GM21717 (cell line): Measurements from ENCODE around the gene ZFP36L1.
A peak's percentile ranks its signal among the peaks of the same experiment; 100 is the strongest.

Source experiments
- ATAC-seq: cut with Tn5 transposase; IDR thresholded peaks from one replicate; pipeline ENCODE4 v1.9.1; 2021; ENCODE audit warnings: mild to moderate bottlenecking, moderate library complexity; ENCODE audit not compliant: unreplicated experiment

Gene ZFP36L1

DNA sequence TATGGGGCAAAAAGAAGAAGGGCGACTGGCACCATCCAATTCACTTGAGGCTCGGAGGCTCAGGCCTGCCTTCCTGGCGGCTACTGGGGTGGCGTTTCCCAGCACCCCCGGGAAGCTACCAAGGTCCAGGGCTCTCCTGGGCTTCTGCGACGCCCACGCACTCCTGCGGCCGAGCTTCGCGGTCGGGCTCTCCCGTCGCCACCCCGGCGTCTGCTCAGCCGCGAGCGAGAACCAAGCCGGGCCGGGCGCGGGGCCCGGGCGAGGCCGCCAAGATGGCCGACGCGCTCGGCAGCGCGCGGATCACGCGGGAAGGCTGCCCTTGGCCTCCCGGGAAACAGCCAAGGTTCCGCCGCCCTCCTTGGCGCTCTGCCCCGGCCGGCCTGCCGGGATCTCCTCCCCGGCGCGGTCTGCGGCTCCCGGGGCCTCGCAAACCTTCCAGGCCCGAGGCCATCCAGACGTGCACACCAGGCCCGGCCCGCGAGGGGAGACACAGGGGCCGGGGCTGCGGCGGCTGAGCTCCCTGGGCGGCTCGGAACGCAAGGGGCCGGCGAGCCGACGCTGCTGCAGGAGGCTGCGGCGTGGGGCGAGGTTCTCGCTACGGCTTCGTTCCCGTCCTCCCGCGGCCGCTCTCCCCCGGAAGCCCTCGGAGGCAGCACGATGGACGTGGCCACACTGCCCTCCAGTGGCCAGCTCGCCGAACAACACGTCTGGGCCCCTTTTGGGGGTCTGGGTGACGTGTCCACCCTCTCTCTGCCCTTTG is 23.5 kb upstream of the ZFP36L1 start:
- ATAC-seq: peak; percentile 32

DNA sequence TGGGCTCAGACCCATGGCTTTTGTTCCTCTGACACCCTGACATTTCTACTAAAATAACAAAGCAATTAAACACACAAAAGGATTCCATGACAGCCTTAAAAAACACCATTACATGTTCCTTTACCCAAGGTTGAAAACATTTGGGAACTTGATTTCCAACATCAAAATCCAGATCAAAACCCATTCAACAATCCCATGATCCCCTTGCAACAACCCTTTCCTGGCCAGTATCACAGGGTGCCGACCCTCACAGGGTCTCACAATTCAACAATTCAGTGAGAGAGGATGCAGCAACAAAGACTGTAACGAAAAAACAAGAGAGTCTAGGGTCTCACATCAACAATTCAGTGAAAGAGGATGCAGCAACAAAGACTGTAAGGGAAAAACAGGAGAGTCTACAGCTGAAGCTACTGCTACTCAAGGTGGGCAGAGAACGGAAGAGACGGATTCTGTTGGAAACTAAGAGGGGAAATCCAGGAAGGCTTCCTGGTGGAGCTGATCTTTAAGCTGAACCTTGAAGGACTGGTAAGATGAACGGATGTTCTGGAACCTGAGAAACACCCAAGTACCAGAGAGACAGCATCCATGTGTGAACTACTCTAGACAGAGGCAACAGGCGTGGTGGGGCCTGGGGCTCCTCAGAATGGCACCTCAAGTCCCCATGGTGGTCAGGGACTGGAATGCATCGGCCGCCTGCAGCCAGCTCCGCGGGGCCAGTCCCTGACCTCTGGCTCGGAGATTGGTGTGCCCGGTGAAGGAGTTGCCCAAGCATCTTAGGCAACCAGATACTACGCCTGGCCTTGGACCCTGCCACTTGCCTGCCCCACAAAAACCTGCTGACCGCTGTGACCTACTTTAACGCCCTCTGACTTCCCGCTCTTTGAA is 22.7 kb upstream of the ZFP36L1 start:
- no peak for ATAC-seq

GRCh38 chr14:68814539-68815297 is 21.9 kb upstream of the ZFP36L1 start:
- ATAC-seq: peak; percentile 31

DNA sequence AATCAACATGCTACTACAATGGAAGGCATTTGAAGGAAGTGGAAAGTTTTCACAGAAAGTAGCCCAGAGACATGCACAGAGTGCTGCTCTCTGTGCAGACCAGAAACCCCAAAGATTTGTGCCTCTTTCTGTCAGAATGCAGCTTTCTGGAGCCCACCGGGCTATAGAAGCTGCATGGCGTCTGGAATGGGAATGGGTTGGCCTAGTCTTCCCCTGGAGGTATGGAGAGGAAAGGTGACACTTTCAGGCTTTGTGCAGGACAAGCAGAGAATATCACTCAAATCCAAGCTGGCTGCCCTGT is 21.3 kb upstream of the ZFP36L1 start:
- ATAC-seq: no peak

DNA sequence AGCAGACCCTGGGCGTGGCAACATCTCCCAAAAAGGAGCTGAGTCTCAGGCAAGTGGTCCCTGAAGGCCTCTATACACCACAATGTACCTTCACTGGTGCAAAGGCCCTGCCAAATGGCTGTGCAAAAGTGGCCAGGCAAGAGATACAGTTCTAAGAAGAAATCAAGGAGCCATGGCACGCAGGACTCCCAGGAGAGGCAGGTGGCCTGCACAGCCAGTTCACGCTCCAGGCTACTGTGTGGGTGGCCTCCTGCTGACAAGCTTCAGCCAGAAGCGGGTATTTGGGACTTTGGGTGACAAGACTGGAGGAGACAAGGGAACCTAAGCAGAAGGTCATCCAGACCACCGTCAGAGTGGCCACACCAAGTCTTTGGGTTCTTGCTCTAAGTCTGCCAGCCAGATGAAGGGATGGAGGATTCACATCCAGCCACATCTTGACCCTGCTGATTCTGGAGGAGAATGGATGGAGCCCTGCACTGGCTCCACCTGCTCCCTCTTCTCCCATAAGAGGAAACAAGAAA is 20.5 kb upstream of the ZFP36L1 start:
- ATAC-seq: no peak

GRCh38 chr14:68811171-68811570 is 18.3 kb upstream of the ZFP36L1 start:
- ATAC-seq: no peak

DNA sequence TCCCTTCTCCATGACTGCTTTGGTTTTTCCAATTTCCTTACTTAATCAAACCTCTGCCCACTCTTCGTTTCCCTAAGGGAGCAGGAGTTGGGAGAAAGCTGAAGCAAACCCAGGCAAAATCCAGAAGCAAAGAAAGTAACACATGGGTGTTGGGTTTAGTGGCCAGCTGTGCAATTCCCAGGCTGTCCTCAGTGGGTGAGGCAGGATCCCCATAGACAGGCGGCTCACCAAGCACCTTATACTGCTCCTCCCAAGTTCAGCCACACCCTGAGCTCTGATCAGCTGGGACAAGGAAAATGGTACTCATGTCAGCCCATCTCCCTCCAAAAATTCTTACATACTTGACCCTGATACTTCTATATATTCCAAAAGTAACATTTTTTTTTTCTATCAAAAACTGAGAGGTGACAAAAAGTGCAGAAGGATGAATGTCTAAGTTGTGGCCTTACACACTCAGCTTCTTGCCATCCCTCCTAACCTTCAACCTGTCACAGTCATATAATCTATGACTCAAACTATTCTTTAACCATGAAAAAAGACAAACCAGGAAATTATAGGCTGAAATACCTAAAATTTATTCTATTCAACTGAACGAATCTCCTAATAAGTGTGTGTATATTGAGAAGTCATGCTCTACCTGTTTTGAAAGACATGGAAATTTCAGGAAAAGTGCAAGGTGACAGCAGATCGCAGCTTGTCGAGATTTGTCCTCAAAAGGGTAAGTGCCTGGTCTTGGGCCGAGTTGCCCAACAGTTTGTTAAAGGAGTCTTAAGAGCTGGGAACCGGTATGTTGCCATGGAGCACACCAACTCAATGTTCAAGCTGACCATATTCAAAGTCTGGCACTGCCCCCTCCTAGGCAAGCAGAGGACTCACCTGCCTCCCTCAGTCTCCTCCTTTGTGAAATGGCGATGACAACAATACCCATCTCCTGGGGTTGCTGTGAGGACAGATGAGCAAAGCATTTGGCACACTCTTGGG is 17.6 kb upstream of the ZFP36L1 start:
- ATAC-seq: no peak

DNA sequence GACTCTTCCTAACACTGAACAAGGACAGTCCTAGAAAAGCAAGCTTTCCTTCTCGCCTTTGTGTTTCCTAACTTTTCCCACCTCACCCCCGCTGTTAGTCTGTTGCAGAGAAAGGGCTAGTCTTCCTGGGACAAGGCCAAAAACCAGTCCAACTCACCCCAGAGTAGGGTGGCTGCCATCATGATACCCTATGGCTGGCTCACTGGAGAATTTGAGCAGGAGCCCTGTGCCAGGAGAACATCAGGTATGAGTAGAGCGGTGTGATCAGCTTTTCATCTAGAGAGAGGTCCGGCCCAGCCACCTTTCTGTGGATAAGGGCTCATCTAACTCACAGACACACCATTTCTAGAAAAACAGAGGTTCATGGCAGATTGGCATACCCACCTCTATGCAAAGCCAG is 16.7 kb upstream of the ZFP36L1 start:
- ATAC-seq: no peak

GRCh38 chr14:68808696-68809480 is 16.0 kb upstream of the ZFP36L1 start:
- no peak for ATAC-seq

DNA sequence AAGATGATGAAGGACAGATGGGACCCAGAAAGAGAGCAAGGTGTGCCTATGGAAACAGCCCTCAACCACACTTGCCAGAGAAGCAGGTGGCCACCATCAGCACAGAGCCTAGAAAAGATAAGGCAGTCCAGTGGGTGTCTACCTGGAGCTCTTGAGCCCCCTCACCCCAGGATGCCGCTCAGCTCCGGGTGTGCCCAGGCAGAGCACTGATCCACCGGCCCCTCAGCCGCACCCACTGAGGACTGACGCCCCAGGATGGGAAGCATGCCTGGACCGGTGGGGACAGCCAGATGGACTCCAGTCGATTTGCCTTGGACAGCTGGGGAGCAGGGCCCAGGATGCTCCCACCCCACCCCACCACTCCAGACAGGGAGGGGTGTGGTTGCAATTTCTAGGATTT is 15.1 kb upstream of the ZFP36L1 start:
- no peak for ATAC-seq

DNA sequence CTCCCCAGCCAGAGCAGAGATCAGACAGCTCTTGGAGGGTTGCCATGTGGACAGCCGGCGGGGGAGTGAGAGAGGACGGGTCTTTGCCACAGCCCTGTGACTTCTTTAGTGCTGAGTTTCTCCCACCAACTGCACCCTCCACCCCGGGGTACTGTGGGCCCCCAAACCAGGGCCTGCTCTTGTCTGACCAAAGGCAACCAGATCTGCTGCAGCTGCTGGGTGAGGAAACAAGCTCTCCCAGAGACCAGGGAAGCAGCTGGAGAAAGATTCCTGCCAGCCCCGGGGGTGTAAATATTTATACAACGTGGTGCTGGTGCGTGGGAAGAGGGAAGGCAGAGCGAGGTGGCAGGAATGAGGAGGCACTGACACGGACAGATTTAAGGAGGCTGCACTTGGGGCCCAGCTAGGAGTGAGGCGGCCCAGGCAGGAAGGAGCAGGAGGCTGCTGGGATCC is 14.3 kb upstream of the ZFP36L1 start:
- no peak for ATAC-seq

DNA sequence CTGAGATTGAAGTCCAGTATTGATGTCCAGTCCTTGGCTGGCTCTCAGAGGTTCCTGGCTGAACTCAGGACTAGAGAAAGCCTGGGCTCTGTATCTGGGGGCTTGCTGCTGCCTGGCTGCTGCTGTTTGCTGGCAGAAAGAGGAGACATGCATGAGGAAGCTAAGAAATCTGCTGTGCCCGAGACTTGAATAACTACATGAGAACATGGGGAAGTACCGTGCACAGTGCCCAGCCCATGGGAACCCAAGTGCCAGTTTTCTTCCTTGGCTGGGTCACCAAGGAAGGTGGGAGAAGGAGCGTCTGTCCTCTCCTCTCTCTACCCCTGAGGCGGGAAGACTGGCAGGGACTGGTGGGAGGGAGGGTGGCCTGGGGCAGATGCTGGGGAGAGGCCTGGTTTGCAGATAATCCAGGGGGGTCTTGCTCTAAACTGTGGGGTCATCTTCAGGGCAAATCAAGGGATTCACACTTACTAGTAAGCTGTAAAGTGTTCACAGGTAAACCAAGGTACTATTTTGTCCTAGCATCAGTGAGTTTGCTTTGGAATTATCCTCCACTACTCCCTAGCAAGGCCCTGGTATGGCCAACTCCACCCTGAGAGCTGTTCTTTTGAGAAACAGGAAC is 13.8 kb upstream of the ZFP36L1 start:
- ATAC-seq: no peak

DNA sequence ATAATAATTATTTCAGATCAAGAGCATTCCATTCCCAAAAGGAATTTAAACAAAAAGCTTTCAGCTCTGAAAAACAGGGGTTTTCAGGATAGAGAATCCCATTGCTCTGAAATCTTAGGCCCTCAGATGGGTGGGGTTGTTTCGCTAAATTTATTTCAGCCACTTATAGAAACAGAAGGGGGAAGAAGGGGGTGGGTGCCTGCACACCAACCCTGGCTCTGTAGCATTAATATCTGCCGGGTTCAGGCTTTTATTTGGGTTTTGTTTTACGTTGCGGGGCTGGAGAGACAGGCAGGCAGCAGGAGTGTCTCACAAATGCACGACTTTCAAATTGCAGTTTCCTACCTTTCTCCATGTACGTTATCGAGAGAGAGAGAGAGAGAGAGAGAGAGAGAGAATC is 12.5 kb upstream of the ZFP36L1 start:
- ATAC-seq: no peak

DNA sequence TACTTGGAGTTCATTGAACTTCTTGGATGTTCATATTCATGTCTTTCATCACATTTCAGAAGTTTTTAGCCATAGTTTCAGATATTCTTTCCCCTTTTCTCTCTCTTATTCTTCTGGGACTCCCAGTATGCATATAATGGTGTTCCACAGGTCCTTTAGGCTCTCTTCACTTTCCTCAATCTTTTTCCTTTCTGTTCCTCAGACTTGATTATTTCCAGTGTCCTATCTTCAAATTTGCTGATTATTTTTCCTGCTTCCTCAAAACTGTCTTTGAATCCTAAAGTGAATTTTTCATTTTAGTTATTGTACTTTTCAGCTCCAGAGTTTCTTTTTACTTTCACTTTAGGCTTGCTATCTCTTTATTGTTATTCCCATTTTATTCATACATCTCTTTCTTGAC is 8.8 kb upstream of the ZFP36L1 start:
- no peak for ATAC-seq

DNA sequence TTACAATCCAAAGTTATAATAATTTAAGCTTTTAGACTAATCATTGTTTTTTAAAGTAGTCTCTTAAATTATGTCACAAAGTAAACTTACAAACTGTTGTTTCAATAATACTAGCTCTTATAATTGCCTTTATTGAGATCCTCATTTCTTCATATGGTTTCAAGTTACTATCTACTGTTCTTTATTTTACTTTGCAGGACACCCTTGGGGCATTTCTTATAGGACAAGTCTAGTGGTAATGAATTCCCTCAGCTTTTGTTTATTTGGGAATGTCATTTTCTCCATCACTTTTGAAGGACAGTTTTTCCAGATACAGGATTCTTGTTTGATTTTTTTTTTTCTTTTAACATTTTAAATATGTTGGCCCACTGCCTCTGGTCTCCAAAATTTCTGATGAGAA is 8.1 kb upstream of the ZFP36L1 start:
- no peak for ATAC-seq

GRCh38 chr14:68800390-68800789 is 7.5 kb upstream of the ZFP36L1 start:
- ATAC-seq: no peak

DNA sequence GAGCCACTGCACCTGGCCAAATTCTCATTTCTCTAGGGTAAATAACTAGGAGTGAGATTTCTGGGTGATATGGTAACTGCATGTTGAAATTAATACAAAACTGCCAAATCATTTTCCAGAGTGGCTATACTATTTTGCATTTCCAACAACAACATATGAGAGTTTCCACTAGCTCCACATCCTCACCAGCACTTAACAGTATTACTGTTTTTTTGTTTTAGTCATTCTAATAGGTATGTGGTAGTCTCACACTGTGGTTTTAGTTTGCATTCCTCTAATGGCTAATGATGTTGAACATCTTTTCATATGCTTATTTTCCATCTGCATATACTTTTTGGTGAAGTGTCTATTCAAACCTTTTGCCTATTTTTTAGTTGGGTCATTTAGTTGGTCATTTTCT is 5.8 kb upstream of the ZFP36L1 start:
- no peak for ATAC-seq

DNA sequence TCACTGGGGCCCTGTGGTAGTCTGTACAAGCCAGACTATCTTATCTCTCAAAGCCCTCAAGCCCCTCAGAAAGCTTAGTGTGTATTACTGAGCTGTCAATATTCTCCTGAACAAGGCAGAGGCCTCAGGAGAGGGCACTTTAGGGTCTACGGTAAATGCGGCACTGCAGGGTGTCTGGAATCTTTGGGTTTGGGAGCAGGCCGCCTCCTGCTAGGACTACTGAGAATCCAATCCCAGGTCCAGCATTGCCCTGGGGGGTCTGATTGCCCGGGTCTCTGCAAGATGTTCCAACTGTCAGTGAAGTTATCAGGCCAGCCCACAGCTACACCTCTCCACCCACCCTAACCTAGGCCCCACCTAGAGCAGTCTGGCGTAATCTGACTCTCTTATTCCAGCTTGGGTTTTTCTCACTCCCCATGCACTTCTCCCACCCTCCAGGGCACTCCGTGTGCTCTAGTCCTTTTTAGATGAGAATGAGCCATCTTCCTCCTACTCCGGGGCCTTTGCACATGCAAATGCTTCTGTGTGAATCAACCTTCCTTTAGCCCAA is 4.3 kb upstream of the ZFP36L1 start:
- no peak for ATAC-seq
